Measurements from ENCODE around the gene TSPAN1.

DNA sequence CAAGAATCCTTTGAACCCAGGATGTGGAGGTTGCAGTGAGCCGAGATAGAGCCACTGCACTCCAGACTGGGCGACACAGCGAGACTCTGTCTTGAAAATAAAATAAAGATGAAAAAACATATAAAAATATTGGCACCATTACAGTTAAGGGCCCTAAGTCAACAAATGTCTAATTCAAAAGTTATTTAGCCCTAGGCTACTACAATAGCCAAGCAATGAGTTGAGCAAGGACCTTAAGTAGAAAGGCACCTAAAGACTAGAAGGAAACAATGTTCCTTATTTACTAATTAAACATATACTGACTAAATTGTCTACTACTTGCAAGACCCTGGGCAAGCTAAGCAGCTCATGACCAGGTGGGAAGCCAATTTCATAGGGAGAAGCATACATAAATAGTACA, 46.5 kb upstream of the TSPAN1 start:
- TF ChIP-seq MTF1 (CRISPR knock-in tag; IDR thresholded peaks at IDR 0.05) (no peak), POLR2A (IDR thresholded peaks at IDR 0.05; ENCODE audit: insufficient read depth in 1 of 2, low read depth in 2 of 2, low read length in 2 of 2) (no peak), MED13 (CRISPR knock-in tag; IDR thresholded peaks at IDR 0.05) (no peak), SALL2 (CRISPR knock-in tag; IDR thresholded peaks at IDR 0.05) (no peak), TCF7L2 (IDR thresholded peaks at IDR 0.05; ENCODE audit: low read depth, low read length) (no peak), ZNF337 (CRISPR knock-in tag; IDR thresholded peaks at IDR 0.05; ENCODE audit: borderline replicate concordance, low read depth) (no peak)
- TF ChIP-seq, protein P1, sequence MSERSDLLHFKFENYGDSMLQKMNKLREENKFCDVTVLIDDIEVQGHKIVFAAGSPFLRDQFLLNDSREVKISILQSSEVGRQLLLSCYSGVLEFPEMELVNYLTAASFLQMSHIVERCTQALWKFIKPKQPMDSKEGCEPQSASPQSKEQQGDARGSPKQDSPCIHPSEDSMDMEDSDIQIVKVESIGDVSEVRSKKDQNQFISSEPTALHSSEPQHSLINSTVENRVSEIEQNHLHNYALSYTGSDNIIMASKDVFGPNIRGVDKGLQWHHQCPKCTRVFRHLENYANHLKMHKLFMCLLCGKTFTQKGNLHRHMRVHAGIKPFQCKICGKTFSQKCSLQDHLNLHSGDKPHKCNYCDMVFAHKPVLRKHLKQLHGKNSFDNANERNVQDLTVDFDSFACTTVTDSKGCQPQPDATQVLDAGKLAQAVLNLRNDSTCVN (CRISPR knock-in tag; IDR thresholded peaks at IDR 0.05; ENCODE audit: borderline replicate concordance): no peak
- TF ChIP-seq, protein P2, sequence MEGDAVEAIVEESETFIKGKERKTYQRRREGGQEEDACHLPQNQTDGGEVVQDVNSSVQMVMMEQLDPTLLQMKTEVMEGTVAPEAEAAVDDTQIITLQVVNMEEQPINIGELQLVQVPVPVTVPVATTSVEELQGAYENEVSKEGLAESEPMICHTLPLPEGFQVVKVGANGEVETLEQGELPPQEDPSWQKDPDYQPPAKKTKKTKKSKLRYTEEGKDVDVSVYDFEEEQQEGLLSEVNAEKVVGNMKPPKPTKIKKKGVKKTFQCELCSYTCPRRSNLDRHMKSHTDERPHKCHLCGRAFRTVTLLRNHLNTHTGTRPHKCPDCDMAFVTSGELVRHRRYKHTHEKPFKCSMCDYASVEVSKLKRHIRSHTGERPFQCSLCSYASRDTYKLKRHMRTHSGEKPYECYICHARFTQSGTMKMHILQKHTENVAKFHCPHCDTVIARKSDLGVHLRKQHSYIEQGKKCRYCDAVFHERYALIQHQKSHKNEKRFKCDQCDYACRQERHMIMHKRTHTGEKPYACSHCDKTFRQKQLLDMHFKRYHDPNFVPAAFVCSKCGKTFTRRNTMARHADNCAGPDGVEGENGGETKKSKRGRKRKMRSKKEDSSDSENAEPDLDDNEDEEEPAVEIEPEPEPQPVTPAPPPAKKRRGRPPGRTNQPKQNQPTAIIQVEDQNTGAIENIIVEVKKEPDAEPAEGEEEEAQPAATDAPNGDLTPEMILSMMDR (CRISPR knock-in tag; IDR thresholded peaks at IDR 0.05): no peak
- TF ChIP-seq, protein P3, sequence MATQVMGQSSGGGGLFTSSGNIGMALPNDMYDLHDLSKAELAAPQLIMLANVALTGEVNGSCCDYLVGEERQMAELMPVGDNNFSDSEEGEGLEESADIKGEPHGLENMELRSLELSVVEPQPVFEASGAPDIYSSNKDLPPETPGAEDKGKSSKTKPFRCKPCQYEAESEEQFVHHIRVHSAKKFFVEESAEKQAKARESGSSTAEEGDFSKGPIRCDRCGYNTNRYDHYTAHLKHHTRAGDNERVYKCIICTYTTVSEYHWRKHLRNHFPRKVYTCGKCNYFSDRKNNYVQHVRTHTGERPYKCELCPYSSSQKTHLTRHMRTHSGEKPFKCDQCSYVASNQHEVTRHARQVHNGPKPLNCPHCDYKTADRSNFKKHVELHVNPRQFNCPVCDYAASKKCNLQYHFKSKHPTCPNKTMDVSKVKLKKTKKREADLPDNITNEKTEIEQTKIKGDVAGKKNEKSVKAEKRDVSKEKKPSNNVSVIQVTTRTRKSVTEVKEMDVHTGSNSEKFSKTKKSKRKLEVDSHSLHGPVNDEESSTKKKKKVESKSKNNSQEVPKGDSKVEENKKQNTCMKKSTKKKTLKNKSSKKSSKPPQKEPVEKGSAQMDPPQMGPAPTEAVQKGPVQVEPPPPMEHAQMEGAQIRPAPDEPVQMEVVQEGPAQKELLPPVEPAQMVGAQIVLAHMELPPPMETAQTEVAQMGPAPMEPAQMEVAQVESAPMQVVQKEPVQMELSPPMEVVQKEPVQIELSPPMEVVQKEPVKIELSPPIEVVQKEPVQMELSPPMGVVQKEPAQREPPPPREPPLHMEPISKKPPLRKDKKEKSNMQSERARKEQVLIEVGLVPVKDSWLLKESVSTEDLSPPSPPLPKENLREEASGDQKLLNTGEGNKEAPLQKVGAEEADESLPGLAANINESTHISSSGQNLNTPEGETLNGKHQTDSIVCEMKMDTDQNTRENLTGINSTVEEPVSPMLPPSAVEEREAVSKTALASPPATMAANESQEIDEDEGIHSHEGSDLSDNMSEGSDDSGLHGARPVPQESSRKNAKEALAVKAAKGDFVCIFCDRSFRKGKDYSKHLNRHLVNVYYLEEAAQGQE (IDR thresholded peaks at IDR 0.05; ENCODE audit: borderline replicate concordance in 1 of 2, low read depth in 1 of 2, low read length in 2 of 2): no peak
- TF ChIP-seq, protein P4, sequence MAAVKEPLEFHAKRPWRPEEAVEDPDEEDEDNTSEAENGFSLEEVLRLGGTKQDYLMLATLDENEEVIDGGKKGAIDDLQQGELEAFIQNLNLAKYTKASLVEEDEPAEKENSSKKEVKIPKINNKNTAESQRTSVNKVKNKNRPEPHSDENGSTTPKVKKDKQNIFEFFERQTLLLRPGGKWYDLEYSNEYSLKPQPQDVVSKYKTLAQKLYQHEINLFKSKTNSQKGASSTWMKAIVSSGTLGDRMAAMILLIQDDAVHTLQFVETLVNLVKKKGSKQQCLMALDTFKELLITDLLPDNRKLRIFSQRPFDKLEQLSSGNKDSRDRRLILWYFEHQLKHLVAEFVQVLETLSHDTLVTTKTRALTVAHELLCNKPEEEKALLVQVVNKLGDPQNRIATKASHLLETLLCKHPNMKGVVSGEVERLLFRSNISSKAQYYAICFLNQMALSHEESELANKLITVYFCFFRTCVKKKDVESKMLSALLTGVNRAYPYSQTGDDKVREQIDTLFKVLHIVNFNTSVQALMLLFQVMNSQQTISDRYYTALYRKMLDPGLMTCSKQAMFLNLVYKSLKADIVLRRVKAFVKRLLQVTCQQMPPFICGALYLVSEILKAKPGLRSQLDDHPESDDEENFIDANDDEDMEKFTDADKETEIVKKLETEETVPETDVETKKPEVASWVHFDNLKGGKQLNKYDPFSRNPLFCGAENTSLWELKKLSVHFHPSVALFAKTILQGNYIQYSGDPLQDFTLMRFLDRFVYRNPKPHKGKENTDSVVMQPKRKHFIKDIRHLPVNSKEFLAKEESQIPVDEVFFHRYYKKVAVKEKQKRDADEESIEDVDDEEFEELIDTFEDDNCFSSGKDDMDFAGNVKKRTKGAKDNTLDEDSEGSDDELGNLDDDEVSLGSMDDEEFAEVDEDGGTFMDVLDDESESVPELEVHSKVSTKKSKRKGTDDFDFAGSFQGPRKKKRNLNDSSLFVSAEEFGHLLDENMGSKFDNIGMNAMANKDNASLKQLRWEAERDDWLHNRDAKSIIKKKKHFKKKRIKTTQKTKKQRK (IDR thresholded peaks at IDR 0.05; ENCODE audit: low read length): no peak

Data from HepG2 (cell line).